ENCODE data around the gene ARIH2. TPM values are rescaled to one million over a fixed set of nuclear protein-coding genes. Genes with fewer than 3 reads are reported as not detected.

Gene ARIH2
- total and polyA plus RNA-seq, 9 of the 15 experiments (the other 6 are each of a cell fraction or from before 2014, with no cell fraction given), result 27.0 to 120 (median 108) TPM

GRCh38 chr3:49017971-49018706 is 99.5 kb downstream of the ARIH2 start, which contains the start of gene DALRD3 (continued):
- TF ChIP-seq SMARCA5 (IDR thresholded peaks at IDR 0.05), result no peak
- TF ChIP-seq ZC3H8 (IDR thresholded peaks at IDR 0.05), result no peak
- TF ChIP-seq MIER1 (IDR thresholded peaks at IDR 0.05; ENCODE audit: low read depth), result no peak
- peak; percentile 48; the same call in 1 of the 2 replicates for TF ChIP-seq EGR1 (conservative IDR thresholded peaks at IDR 0.05)
- TF ChIP-seq, protein P1, sequence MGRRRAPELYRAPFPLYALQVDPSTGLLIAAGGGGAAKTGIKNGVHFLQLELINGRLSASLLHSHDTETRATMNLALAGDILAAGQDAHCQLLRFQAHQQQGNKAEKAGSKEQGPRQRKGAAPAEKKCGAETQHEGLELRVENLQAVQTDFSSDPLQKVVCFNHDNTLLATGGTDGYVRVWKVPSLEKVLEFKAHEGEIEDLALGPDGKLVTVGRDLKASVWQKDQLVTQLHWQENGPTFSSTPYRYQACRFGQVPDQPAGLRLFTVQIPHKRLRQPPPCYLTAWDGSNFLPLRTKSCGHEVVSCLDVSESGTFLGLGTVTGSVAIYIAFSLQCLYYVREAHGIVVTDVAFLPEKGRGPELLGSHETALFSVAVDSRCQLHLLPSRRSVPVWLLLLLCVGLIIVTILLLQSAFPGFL (CRISPR knock-in tag; IDR thresholded peaks at IDR 0.05), result no peak
- peak; percentile 77; the same call in 1 of the 2 replicates for TF ChIP-seq CTBP1 (IDR thresholded peaks at IDR 0.05; ENCODE audit: borderline replicate concordance)
- no peak for TF ChIP-seq MTF1 (CRISPR knock-in tag; IDR thresholded peaks at IDR 0.05; ENCODE audit: borderline replicate concordance)
- no peak for TF ChIP-seq CBFA2T2 (conservative IDR thresholded peaks at IDR 0.05)
- no peak for TF ChIP-seq GTF2A2 (tag; IDR thresholded peaks at IDR 0.05)
- no peak for TF ChIP-seq TRIM28 (IDR thresholded peaks at IDR 0.05)
- TF ChIP-seq, protein P2, sequence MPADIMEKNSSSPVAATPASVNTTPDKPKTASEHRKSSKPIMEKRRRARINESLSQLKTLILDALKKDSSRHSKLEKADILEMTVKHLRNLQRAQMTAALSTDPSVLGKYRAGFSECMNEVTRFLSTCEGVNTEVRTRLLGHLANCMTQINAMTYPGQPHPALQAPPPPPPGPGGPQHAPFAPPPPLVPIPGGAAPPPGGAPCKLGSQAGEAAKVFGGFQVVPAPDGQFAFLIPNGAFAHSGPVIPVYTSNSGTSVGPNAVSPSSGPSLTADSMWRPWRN (IDR thresholded peaks at IDR 0.05; ENCODE audit: low read depth), result no peak
- no peak for TF ChIP-seq ATF4 (CRISPR knock-in tag; IDR thresholded peaks at IDR 0.05)
- no peak for TF ChIP-seq IFI16 (CRISPR knock-in tag; IDR thresholded peaks at IDR 0.05)
- TF ChIP-seq MAFF (IDR thresholded peaks at IDR 0.05; ENCODE audit: low read length), result no peak
- no peak for TF ChIP-seq ZZZ3 (IDR thresholded peaks at IDR 0.05)
- no peak for TF ChIP-seq SOX6 (IDR thresholded peaks at IDR 0.05)
- TF ChIP-seq ESRRB (CRISPR knock-in tag; IDR thresholded peaks at IDR 0.05; ENCODE audit: borderline replicate concordance), result no peak
- no peak for TF ChIP-seq TBP (optimal IDR thresholded peaks at IDR 0.05; ENCODE audit: low read depth, low read length)
- TF ChIP-seq U2AF2 (optimal IDR thresholded peaks at IDR 0.05; ENCODE audit: low read depth, low read length), result no peak
- no peak for TF ChIP-seq RAD51 (IDR thresholded peaks at IDR 0.05; ENCODE audit: borderline replicate concordance, low read depth)
- no peak for TF ChIP-seq ZNF507 (tag; conservative IDR thresholded peaks at IDR 0.05)
- TF ChIP-seq MBD2 (IDR thresholded peaks at IDR 0.05; ENCODE audit: borderline replicate concordance, low read depth), result 0 out of 2 replicates have a peak, but pooled peaks have one; percentile 13
- TF ChIP-seq MCM7 (IDR thresholded peaks at IDR 0.05), result no peak
- TF ChIP-seq HEY1 (CRISPR knock-in tag; IDR thresholded peaks at IDR 0.05; ENCODE audit: borderline replicate concordance), result no peak
- 0 out of 2 replicates have a peak, but pooled peaks have one; percentile 20 for TF ChIP-seq BHLHE40 (IDR thresholded peaks at IDR 0.05; ENCODE audit: low read length)
- TF ChIP-seq BRF1 (IDR thresholded peaks at IDR 0.05; ENCODE audit: borderline replicate concordance, extremely low read depth, insufficient read length), result no peak
- no peak for TF ChIP-seq CBX5 (IDR thresholded peaks at IDR 0.05; ENCODE audit: borderline replicate concordance, low read depth)
- TF ChIP-seq ZNF76 (CRISPR knock-in tag; IDR thresholded peaks at IDR 0.05; ENCODE audit: borderline replicate concordance), result no peak
- TF ChIP-seq ARHGAP35 (IDR thresholded peaks at IDR 0.05; ENCODE audit: partially characterized antibody), result no peak
- no peak for TF ChIP-seq HNRNPUL1 (IDR thresholded peaks at IDR 0.05; ENCODE audit: low read length)
- TF ChIP-seq ZNF384 (IDR thresholded peaks at IDR 0.05; ENCODE audit: low read depth, low read length), result no peak
- no peak for TF ChIP-seq TEAD4 (IDR thresholded peaks at IDR 0.05; ENCODE audit: low read length)
- TF ChIP-seq TEAD4 (CRISPR knock-in tag; IDR thresholded peaks at IDR 0.05; ENCODE audit: borderline replicate concordance), result no peak
